GM21515 (cell line): ENCODE measurements around the gene THEM5.

Experiments used
- ATAC-seq: cut with Tn5 transposase; IDR thresholded peaks from one replicate; pipeline ENCODE4 v1.9.1; 2021; ENCODE audit not compliant: unreplicated experiment

Gene THEM5

GRCh38 chr1:151822404-151822803, 31.1 kb downstream of the THEM5 start:
- no peak for ATAC-seq

GRCh38 chr1:151820940-151821339, 32.6 kb downstream of the THEM5 start:
- ATAC-seq, result no peak

GRCh38 chr1:151819976-151820623, 33.4 kb downstream of the THEM5 start:
- no peak for ATAC-seq

- no peak for ATAC-seq
Measured at GRCh38 chr1:151819227-151819835, 34.2 kb downstream of the THEM5 start.

- no peak for ATAC-seq
Measured at GRCh38 chr1:151817353-151817730, 36.2 kb downstream of the THEM5 start.

GRCh38 chr1:151816548-151817352, 36.8 kb downstream of the THEM5 start:
- no peak for ATAC-seq

GRCh38 chr1:151815716-151816327, 37.7 kb downstream of the THEM5 start:
- no peak for ATAC-seq

- ATAC-seq, result no peak
Measured at GRCh38 chr1:151814971-151815545, 38.5 kb downstream of the THEM5 start.

GRCh38 chr1:151814426-151814825, 39.1 kb downstream of the THEM5 start:
- no peak for ATAC-seq

- ATAC-seq, result no peak
Measured at GRCh38 chr1:151813271-151813977, 40.1 kb downstream of the THEM5 start.

GRCh38 chr1:151811181-151811580, 42.3 kb downstream of the THEM5 start:
- ATAC-seq, result no peak

- no peak for ATAC-seq
Measured at GRCh38 chr1:151809985-151810556, 43.4 kb downstream of the THEM5 start.

GRCh38 chr1:151809290-151809984, 44.1 kb downstream of the THEM5 start:
- ATAC-seq, result no peak

GRCh38 chr1:151807766-151808165, 45.7 kb downstream of the THEM5 start:
- no peak for ATAC-seq

- ATAC-seq, result no peak
Measured at GRCh38 chr1:151807131-151807530, 46.4 kb downstream of the THEM5 start.

GRCh38 chr1:151806170-151806569, 47.3 kb downstream of the THEM5 start:
- no peak for ATAC-seq

- no peak for ATAC-seq
Measured at GRCh38 chr1:151805066-151805820, 48.3 kb downstream of the THEM5 start, which contains the start of gene LINGO4. LINGO4 (minus strand) TSS chr1:151805419; CDS start chr1:151802704, 2,715 bp downstream.

GRCh38 chr1:151803915-151804314, 49.6 kb downstream of the THEM5 start:
- no peak for ATAC-seq

- ATAC-seq, result no peak
Measured at GRCh38 chr1:151803164-151803563, 50.3 kb downstream of the THEM5 start.
